Measurements from ENCODE around the gene TM4SF1.

GRCh38 chr3:149333176-149333859 lies 44.1 kb downstream of the TM4SF1 start, which contains the start of gene TM4SF18:
- TF ChIP-seq POLR2A (IDR thresholded peaks at IDR 0.05) (no peak), CTCF (IDR thresholded peaks at IDR 0.05) (no peak), POLR2AphosphoS5 (IDR thresholded peaks at IDR 0.05; ENCODE audit: insufficient read depth in 1 of 2, low read depth in 1 of 2) (no peak)

Measured in vagina (tissue), 2 donors.